H1 (cell line): ENCODE results near the gene HAS3. TPM values are rescaled to one million over a fixed set of nuclear protein-coding genes. Genes with fewer than 3 reads are reported as not detected.

ENCODE experiments used
- CTCF ChIA-PET: fragments of 300-600 bp; sonication (Branson Sonifier 250); formaldehyde crosslinking; loops from one replicate; lab custom pipeline; 2021; ENCODE audit not compliant: partially characterized antibody; lab: Charles Lee
- POLR2A ChIA-PET: fragments of 300-600 bp; sonication (Branson Sonifier 250); formaldehyde crosslinking; loops from one replicate; lab custom pipeline; 2021; ENCODE audit warnings: inconsistent platforms; ENCODE audit not compliant: partially characterized antibody; lab: Charles Lee
- DNase-seq, 2 experiments: peaks; one replicate each; pipeline versions ENCODE4 v3.0.0 to v3.0.0-alpha.2; 2010 to 2022; ENCODE audit warnings: low spot score in 2 of 2, low read depth in 1 of 2, mixed read lengths in 1 of 2
- FAIRE-seq: peaks from 2 replicates; lab custom pipeline; 2011; peaks lifted over from hg19 to GRCh38; lab: Jason Lieb, UNC
- H2AFZ ChIP-seq: 2 replicates; pipeline ENCODE4 v1.8.1; 2012; ENCODE audit warnings: low read length, inconsistent platforms
- H2AK5ac ChIP-seq: 2 replicates; pipeline ENCODE4 v1.6.1; 2013; ENCODE audit warnings: low read depth, low read length
- H2BK120ac ChIP-seq: replicated peaks from 2 replicates; pipeline ENCODE3; 2013; ENCODE audit warnings: low read depth, low read length, inconsistent platforms
- H2BK12ac ChIP-seq: 2 replicates; pipeline ENCODE4 v1.6.1; 2013; ENCODE audit warnings: low read depth, low read length
- H2BK15ac ChIP-seq: 2 replicates; pipeline ENCODE4 v1.6.1; 2013; ENCODE audit warnings: low read length
- H2BK20ac ChIP-seq: 2 replicates; pipeline ENCODE4 v1.6.1; 2013; ENCODE audit warnings: low read length
- H2BK5ac ChIP-seq: 2 replicates; pipeline ENCODE4 v1.6.1; 2013; ENCODE audit warnings: low read depth, low read length
- H3K14ac ChIP-seq: 2 replicates; pipeline ENCODE4 v1.6.1; 2013; ENCODE audit warnings: inconsistent platforms; ENCODE audit not compliant: insufficient read length
- H3K18ac ChIP-seq: 2 replicates; pipeline ENCODE4 v1.6.1; 2013; ENCODE audit warnings: low read length; ENCODE audit errors: extremely low read depth
- H3K23ac ChIP-seq: 2 replicates; pipeline ENCODE4 v1.6.1; 2013; ENCODE audit warnings: inconsistent platforms; ENCODE audit not compliant: insufficient read length
- H3K23me2 ChIP-seq: 2 replicates; pipeline ENCODE4 v1.6.1; 2013; ENCODE audit warnings: low read depth, low read length
- H3K27ac ChIP-seq: 2 replicates; pipeline ENCODE4 v1.6.1; 2011; ENCODE audit warnings: low read depth, low read length, inconsistent platforms
- H3K27me3 ChIP-seq, 4 experiments: replicated peaks in 1 of 4; 1 replicate in 1 of 4; 2 replicates in 3 of 4; pipeline versions ENCODE4 v1.6.1 to v1.8.1; 2011 to 2013; ENCODE audit warnings: low read length in 3 of 4, mild to moderate bottlenecking in 3 of 4, inconsistent platforms in 2 of 4, mixed read lengths in 2 of 4, moderate library complexity in 1 of 4; ENCODE audit not compliant: control insufficient read depth in 3 of 4, insufficient read depth in 3 of 4; ENCODE audit errors: extremely low read depth in 1 of 4
- H3K36me3 ChIP-seq, 4 experiments: 2 replicates each; pipeline versions ENCODE4 v1.6.1 to v1.8.1; 2011 to 2013; ENCODE audit warnings: mild to moderate bottlenecking in 4 of 4, low read length in 3 of 4, moderate library complexity in 2 of 4, control low read depth in 1 of 4, inconsistent platforms in 1 of 4; ENCODE audit not compliant: insufficient read depth in 4 of 4, control insufficient read depth in 2 of 4
- H3K4ac ChIP-seq: replicated peaks from 2 replicates; pipeline ENCODE3; 2013; ENCODE audit warnings: low read length, low read depth, mixed read lengths, inconsistent platforms; ENCODE audit not compliant: insufficient read length
- H3K4me1 ChIP-seq, 4 experiments: replicated peaks in 1 of 4; 1 replicate in 1 of 4; 2 replicates in 3 of 4; pipeline versions ENCODE4 v1.6.1 to v1.8.1; 2011 to 2013; ENCODE audit warnings: low read length in 3 of 4, inconsistent platforms in 2 of 4, mixed read lengths in 1 of 4; ENCODE audit not compliant: insufficient read depth in 4 of 4, control insufficient read depth in 3 of 4
- H3K4me2 ChIP-seq, 2 experiments: 2 replicates each; pipeline versions ENCODE4 v1.6.1 to v1.8.1; 2011 to 2013; ENCODE audit warnings: low read depth in 2 of 2, low read length in 2 of 2, control low read depth in 1 of 2, inconsistent platforms in 1 of 2, mild to moderate bottlenecking in 1 of 2; ENCODE audit not compliant: insufficient read depth in 1 of 2
- H3K4me3 ChIP-seq, 4 experiments: fragments of 200-600, 300-600 bp in 1 of 4; sonication (generic), shearing (Covaris generic), sonication (Bioruptor Twin) in 1 of 4; 2 replicates each; pipeline versions ENCODE4 v1.5.1 to v1.8.1; 2011 to 2016; ENCODE audit warnings: low read length in 4 of 4, low read depth in 3 of 4, control low read depth in 2 of 4, inconsistent platforms in 2 of 4, mild to moderate bottlenecking in 2 of 4, mixed read lengths in 1 of 4, moderate library complexity in 1 of 4; ENCODE audit not compliant: insufficient read depth in 2 of 4; ENCODE audit errors: extremely low read depth in 1 of 4
- H3K56ac ChIP-seq: replicated peaks from 2 replicates; pipeline ENCODE3; 2013; ENCODE audit warnings: low read depth, mild to moderate bottlenecking, mixed read lengths, low read length, inconsistent platforms; ENCODE audit not compliant: insufficient read length
- H3K79me1 ChIP-seq: 2 replicates; pipeline ENCODE4 v1.6.1; 2013; ENCODE audit warnings: low read depth, low read length, control low read depth
- H3K79me2 ChIP-seq, 2 experiments: 2 replicates each; pipeline versions ENCODE4 v1.6.1 to v1.8.1; 2012 to 2013; ENCODE audit warnings: low read length in 2 of 2, mild to moderate bottlenecking in 2 of 2, inconsistent platforms in 1 of 2; ENCODE audit not compliant: insufficient read depth in 2 of 2, control insufficient read depth in 1 of 2
- H3K9ac ChIP-seq, 4 experiments: replicated peaks in 1 of 4; 1 replicate in 1 of 4; 2 replicates in 3 of 4; pipeline versions ENCODE4 v1.6.1 to v1.8.1; 2011 to 2013; ENCODE audit warnings: low read depth in 3 of 4, low read length in 3 of 4, control low read depth in 2 of 4, mild to moderate bottlenecking in 2 of 4, moderate library complexity in 2 of 4, inconsistent platforms in 1 of 4; ENCODE audit errors: extremely low read depth in 1 of 4
- H3K9me3 ChIP-seq, 2 experiments: 2 replicates each; pipeline versions ENCODE4 v1.6.1 to v1.8.1; 2012 to 2013; ENCODE audit warnings: mild to moderate bottlenecking in 2 of 2, moderate library complexity in 2 of 2, control low read depth in 1 of 2, inconsistent platforms in 1 of 2, low read depth in 1 of 2, low read length in 1 of 2, mixed read lengths in 1 of 2; ENCODE audit not compliant: insufficient read depth in 2 of 2
- H4K20me1 ChIP-seq, 2 experiments: replicated peaks in 1 of 2; 2 replicates each; pipeline versions ENCODE3 to v1.8.1; 2011 to 2013; ENCODE audit warnings: inconsistent platforms in 2 of 2, low read length in 2 of 2, mild to moderate bottlenecking in 1 of 2; ENCODE audit not compliant: insufficient read depth in 2 of 2, control insufficient read depth in 1 of 2
- H4K5ac ChIP-seq: 2 replicates; pipeline ENCODE4 v1.6.1; 2013; ENCODE audit warnings: low read length, low read depth, mixed read lengths, inconsistent platforms; ENCODE audit not compliant: insufficient read length
- H4K8ac ChIP-seq: 2 replicates; pipeline ENCODE4 v1.8.0; 2013; ENCODE audit warnings: mild to moderate bottlenecking, moderate library complexity, low read length, inconsistent platforms; ENCODE audit not compliant: insufficient read depth; ENCODE audit errors: extremely low read depth
- H4K91ac ChIP-seq: replicated peaks from 2 replicates; pipeline ENCODE3; 2013; ENCODE audit warnings: low read length, mixed read lengths, inconsistent platforms; ENCODE audit not compliant: insufficient read length
- HDAC2 ChIP-seq, 2 experiments: fragments of 300-600 bp in 1 of 2; sonication (generic) in 1 of 2; IDR thresholded peaks; 2 replicates each; pipeline ENCODE4 v1.6.1; 2011 to 2012; ENCODE audit warnings: low read depth in 2 of 2, low read length in 2 of 2, mild to moderate bottlenecking in 2 of 2, moderate library complexity in 2 of 2, borderline replicate concordance in 1 of 2, inconsistent platforms in 1 of 2
- WGBS, 2 experiments: shearing (Covaris generic) in 1 of 2; methylation state at CpG; one replicate each; pipeline versions ENCODE4 v1.1.6 to v1.1.7; 2013 to 2015; ENCODE audit warnings: low lambda C conversion rate in 2 of 2, mixed read lengths in 2 of 2, inconsistent platforms in 1 of 2, low coverage in 1 of 2, missing lambda C conversion rate in 1 of 2; ENCODE audit not compliant: insufficient replicate concordance in 2 of 2, insufficient coverage in 1 of 2, insufficient read length in 1 of 2; ENCODE audit errors: extremely low coverage in 1 of 2, missing lambda C conversion rate in 1 of 2; 5-methylcytosine and 5-hydroxymethylcytosine counted together
- polyA plus RNA-seq, 7 experiments: library from polyadenylated mRNA; depleted of rRNA in 3 of 7; stranded (reverse) in 5 of 7; unstranded in 2 of 7; fragments of >200 nt in 5 of 7; fragments of 200-250 nt in 2 of 7; gene quantifications; 1 replicate in 5 of 7; 2 replicates in 1 of 7; 4 replicates in 1 of 7; pipeline versions ENCODE4 v1.2.1 to v1.2.3, GENCODE V29; 2011 to 2013; ENCODE audit warnings: missing spikeins in 2 of 7, mixed read lengths in 2 of 7
- total RNA-seq: library from RNA; stranded (reverse); fragmentation: NEBNext Ultra II Directional; extraction: Animal tissue kit (Norgen Biotek cat#: 25700); gene quantifications from 2 replicates; pipeline ENCODE4 v1.2.1, GENCODE V29; 2021

HAS3 gene
- total and polyA plus RNA-seq, 2 of the 8 experiments (the other 6 are each of a cell fraction or from before 2014, with no cell fraction given): 32.1 to 69.6 TPM

DNA sequence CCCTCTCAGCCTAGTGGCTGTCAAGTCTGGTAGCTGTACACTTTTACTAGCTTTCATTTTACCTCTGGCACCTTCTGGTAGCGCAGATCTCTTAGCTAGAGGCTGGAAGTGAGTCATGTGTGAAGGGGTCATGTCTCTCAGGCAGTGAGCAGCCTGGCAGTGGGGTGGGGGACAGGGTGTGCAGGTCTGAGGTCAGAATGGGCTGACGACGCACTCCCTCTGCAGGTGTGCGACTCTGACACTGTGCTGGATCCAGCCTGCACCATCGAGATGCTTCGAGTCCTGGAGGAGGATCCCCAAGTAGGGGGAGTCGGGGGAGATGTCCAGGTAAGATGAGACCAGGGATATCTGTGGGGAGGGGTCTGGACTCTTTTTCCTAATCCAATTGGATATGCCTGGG is 7.8 kb downstream of the HAS3 start:
- Histone ChIP-seq H3K56ac (no peak overlapping the region), H3K4me3 (no peak overlapping the region), H3K4ac (no peak overlapping the region), H3K18ac (no peak overlapping the region), H2BK12ac (no peak overlapping the region; the same call in 1 of the 2 replicates), H3K36me3 (peaks cover 45 to 74% (median 71%) of the 10 kb centered on the region in 4 experiments), H3K14ac (no peak overlapping the region), H3K9me3 (no peaks in the 10 kb centered on the region), H2AFZ (no peak overlapping the region), H3K23me2 (peaks cover under 1% of the 10 kb centered on the region; the same call in 1 of the 2 replicates), H4K20me1 (peaks cover 11 to 24% of the 10 kb centered on the region in 2 experiments), H3K27ac (no peak overlapping the region), H3K4me2 (no peak overlapping the region), H3K79me2 (peaks cover 8 to 39% of the 10 kb centered on the region in 2 experiments; a peak in 3 of 4 replicates), H4K91ac (no peak overlapping the region), H4K5ac (no peak overlapping the region), H2BK20ac (no peak overlapping the region), H3K79me1 (peaks cover 29% of the 10 kb centered on the region), H3K23ac (no peak overlapping the region), H3K4me1 (peaks cover 4 to 13% (median 10%) of the 10 kb centered on the region in 4 experiments), H2AK5ac (no peak overlapping the region), H3K9ac (no peak overlapping the region), H2BK15ac (no peak overlapping the region), H2BK5ac (no peak overlapping the region), H2BK120ac (no peak overlapping the region), H4K8ac (no peak overlapping the region), H3K27me3 (no peaks in the 10 kb centered on the region)
- FAIRE-seq (no peak), DNase-seq (no peak)
- ChIA-PET CTCF (interaction anchor here (0.6 to 10.6 kb wide), 26 partner anchors 8 to 566 kb away, joined by 3 to 174 read pairs (median 5); no protein-coding TSS in a partner anchor), POLR2A (interaction anchor here (0.6 to 3.8 kb wide), 7 partner anchors 8 to 269 kb away, joined by 3 to 20 read pairs (median 11); partner anchors contain the start of genes CHTF8 and UTP4)
- TF ChIP-seq HDAC2 (IDR thresholded peaks at IDR 0.05; ENCODE audit: borderline replicate concordance in 1 of 2, low read depth in 2 of 2, low read length in 2 of 2): no peak
- WGBS, 2 experiments: 94% methylated on average over 7 of the region's 7 CpGs; no CpG with 5 or more reads in 1 of the 2 experiments
